ENCODE results near the gene NLRP4. TPM values are rescaled to one million over a fixed set of nuclear protein-coding genes. Genes with fewer than 3 reads are reported as not detected.

Gene NLRP4
- total RNA-seq, 2 donors from 2014 or later = not detected

DNA sequence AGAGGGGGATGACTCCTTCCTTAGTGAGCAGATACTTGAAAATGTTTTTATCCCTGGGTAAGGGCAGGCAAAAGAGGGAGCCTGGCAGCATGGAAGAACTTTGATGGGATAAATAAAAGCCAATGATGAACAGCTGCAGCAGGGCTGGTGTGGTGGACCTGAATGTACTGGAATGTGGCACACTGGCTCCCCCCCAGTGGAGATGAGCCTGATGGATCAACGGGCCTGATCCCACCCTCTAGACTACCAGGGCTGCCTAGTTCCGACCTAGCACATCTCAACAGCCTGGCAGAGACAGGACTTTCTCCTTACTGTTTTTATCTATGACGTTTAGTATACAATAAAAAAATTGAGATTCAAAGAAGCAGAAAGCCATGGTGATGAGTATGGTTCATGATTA, 25.0 kb upstream of the NLRP4 start:
- H3K27ac Mint-ChIP-seq = no peak overlapping the region
- H3K4me3 ChIP-seq (ENCODE audit: low read length) = no peak overlapping the region
- no peaks in the 10 kb centered on the region for H3K4me1 Mint-ChIP-seq
- H3K27me3 Mint-ChIP-seq (ENCODE audit: insufficient read depth) = no peaks in the 10 kb centered on the region
- H3K9me3 Mint-ChIP-seq = peaks cover 97% of the 10 kb centered on the region
- no peak overlapping the region for H3K9ac ChIP-seq (ENCODE audit: extremely low read depth, low read length, poor library complexity, severe bottlenecking)
- TF ChIP-seq, protein P1, sequence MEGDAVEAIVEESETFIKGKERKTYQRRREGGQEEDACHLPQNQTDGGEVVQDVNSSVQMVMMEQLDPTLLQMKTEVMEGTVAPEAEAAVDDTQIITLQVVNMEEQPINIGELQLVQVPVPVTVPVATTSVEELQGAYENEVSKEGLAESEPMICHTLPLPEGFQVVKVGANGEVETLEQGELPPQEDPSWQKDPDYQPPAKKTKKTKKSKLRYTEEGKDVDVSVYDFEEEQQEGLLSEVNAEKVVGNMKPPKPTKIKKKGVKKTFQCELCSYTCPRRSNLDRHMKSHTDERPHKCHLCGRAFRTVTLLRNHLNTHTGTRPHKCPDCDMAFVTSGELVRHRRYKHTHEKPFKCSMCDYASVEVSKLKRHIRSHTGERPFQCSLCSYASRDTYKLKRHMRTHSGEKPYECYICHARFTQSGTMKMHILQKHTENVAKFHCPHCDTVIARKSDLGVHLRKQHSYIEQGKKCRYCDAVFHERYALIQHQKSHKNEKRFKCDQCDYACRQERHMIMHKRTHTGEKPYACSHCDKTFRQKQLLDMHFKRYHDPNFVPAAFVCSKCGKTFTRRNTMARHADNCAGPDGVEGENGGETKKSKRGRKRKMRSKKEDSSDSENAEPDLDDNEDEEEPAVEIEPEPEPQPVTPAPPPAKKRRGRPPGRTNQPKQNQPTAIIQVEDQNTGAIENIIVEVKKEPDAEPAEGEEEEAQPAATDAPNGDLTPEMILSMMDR (conservative IDR thresholded peaks at IDR 0.05) = no peak
- no peaks in the 10 kb centered on the region for H3K27me3 ChIP-seq (ENCODE audit: control insufficient read depth, insufficient read depth, low read length, poor library complexity, severe bottlenecking)
- no peaks in the 10 kb centered on the region for H3K36me3 ChIP-seq (ENCODE audit: control insufficient read depth, insufficient read depth, low read length)
- WGBS, 2 experiments (ENCODE audit: insufficient coverage in 1 of 2, insufficient read length in 1 of 2) = 71 to 74% methylated on average over 1 to 3 of the region's 3 CpGs
- no peak overlapping the region for H3K4me3 Mint-ChIP-seq
- no peak for DNase-seq
- H3K36me3 Mint-ChIP-seq (ENCODE audit: low read depth) = no peaks in the 10 kb centered on the region
- no peak overlapping the region for H3K27ac ChIP-seq (ENCODE audit: low read depth, low read length)
- H3K9me3 ChIP-seq (ENCODE audit: control insufficient read depth, low read length) = peaks cover 84% of the 10 kb centered on the region
- no peaks in the 10 kb centered on the region for H3K4me1 ChIP-seq (ENCODE audit: control insufficient read depth, insufficient read depth, low read length)

- no peaks in the 10 kb centered on the region for H3K36me3 Mint-ChIP-seq (ENCODE audit: low read depth)
- no peak overlapping the region for H3K4me3 Mint-ChIP-seq
- H3K4me1 ChIP-seq (ENCODE audit: control insufficient read depth, insufficient read depth, low read length) = no peaks in the 10 kb centered on the region
- no peak overlapping the region for H3K4me3 ChIP-seq (ENCODE audit: low read length)
- no peaks in the 10 kb centered on the region for H3K4me1 Mint-ChIP-seq
- peaks cover 83% of the 10 kb centered on the region for H3K9me3 ChIP-seq (ENCODE audit: control insufficient read depth, low read length)
- no peaks in the 10 kb centered on the region for H3K27me3 ChIP-seq (ENCODE audit: control insufficient read depth, insufficient read depth, low read length, poor library complexity, severe bottlenecking)
- H3K27ac ChIP-seq (ENCODE audit: low read depth, low read length) = no peak overlapping the region
- H3K27me3 Mint-ChIP-seq (ENCODE audit: insufficient read depth) = no peaks in the 10 kb centered on the region
- no peak overlapping the region for H3K9ac ChIP-seq (ENCODE audit: extremely low read depth, low read length, poor library complexity, severe bottlenecking)
- DNase-seq = no peak
- no peaks in the 10 kb centered on the region for H3K36me3 ChIP-seq (ENCODE audit: control insufficient read depth, insufficient read depth, low read length)
- peaks cover 97% of the 10 kb centered on the region for H3K9me3 Mint-ChIP-seq
- WGBS, 2 experiments (ENCODE audit: insufficient coverage in 1 of 2, insufficient read length in 1 of 2) = 20 to 45% methylated on average over 4 to 7 of the region's 7 CpGs
- TF ChIP-seq, protein P1 (conservative IDR thresholded peaks at IDR 0.05) = no peak
- no peak overlapping the region for H3K27ac Mint-ChIP-seq
Measured at GRCh38 chr19:55812449-55812848, 23.9 kb upstream of the NLRP4 start.

DNA sequence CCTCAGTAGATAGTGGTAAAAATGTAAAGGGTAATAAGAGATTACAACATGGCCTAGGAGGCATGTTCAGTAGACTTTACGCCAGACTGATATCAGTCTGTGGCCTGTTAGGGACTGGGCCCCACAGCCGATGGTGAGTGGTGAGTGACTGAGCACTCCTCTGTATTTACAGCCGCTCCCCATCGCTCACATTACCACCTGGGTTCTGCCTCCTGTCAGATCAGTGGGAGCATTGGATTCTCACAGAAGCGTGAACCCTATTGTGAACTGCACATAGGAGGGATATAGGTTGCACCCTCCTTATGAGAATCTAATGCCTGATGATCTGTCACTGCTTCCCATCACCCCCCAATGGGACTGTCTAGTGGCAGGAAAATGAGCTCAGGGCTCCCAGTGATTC, 22.4 kb upstream of the NLRP4 start:
- DNase-seq = no peak
- TF ChIP-seq, protein P1 (conservative IDR thresholded peaks at IDR 0.05) = no peak
- no peak overlapping the region for H3K27ac Mint-ChIP-seq
- H3K4me1 Mint-ChIP-seq = no peaks in the 10 kb centered on the region
- no peaks in the 10 kb centered on the region for H3K4me1 ChIP-seq (ENCODE audit: control insufficient read depth, insufficient read depth, low read length)
- peaks cover 85% of the 10 kb centered on the region for H3K9me3 ChIP-seq (ENCODE audit: control insufficient read depth, low read length)
- H3K36me3 ChIP-seq (ENCODE audit: control insufficient read depth, insufficient read depth, low read length) = no peaks in the 10 kb centered on the region
- H3K4me3 Mint-ChIP-seq = no peak overlapping the region
- H3K9ac ChIP-seq (ENCODE audit: extremely low read depth, low read length, poor library complexity, severe bottlenecking) = no peak overlapping the region
- H3K4me3 ChIP-seq (ENCODE audit: low read length) = no peak overlapping the region
- no peak overlapping the region for H3K27ac ChIP-seq (ENCODE audit: low read depth, low read length)
- H3K36me3 Mint-ChIP-seq (ENCODE audit: low read depth) = no peaks in the 10 kb centered on the region
- no peaks in the 10 kb centered on the region for H3K27me3 ChIP-seq (ENCODE audit: control insufficient read depth, insufficient read depth, low read length, poor library complexity, severe bottlenecking)
- no peaks in the 10 kb centered on the region for H3K27me3 Mint-ChIP-seq (ENCODE audit: insufficient read depth)
- WGBS, 2 experiments (ENCODE audit: insufficient coverage in 1 of 2, insufficient read length in 1 of 2) = 77% methylated on average over 5 of the region's 5 CpGs; no CpG with 5 or more reads in 1 of the 2 experiments
- peaks cover 98% of the 10 kb centered on the region for H3K9me3 Mint-ChIP-seq
